Measurements from ENCODE around the gene MALSU1. TPM values are rescaled to one million over a fixed set of nuclear protein-coding genes. Genes with fewer than 3 reads are reported as not detected.
A peak's percentile ranks its signal among the peaks of the same experiment; 100 is the strongest.

Gene MALSU1
- total and polyA plus RNA-seq, 2 of the 13 experiments (the other 11 are each of a cell fraction or from before 2014, with no cell fraction given): 72.0 to 141 TPM

DNA sequence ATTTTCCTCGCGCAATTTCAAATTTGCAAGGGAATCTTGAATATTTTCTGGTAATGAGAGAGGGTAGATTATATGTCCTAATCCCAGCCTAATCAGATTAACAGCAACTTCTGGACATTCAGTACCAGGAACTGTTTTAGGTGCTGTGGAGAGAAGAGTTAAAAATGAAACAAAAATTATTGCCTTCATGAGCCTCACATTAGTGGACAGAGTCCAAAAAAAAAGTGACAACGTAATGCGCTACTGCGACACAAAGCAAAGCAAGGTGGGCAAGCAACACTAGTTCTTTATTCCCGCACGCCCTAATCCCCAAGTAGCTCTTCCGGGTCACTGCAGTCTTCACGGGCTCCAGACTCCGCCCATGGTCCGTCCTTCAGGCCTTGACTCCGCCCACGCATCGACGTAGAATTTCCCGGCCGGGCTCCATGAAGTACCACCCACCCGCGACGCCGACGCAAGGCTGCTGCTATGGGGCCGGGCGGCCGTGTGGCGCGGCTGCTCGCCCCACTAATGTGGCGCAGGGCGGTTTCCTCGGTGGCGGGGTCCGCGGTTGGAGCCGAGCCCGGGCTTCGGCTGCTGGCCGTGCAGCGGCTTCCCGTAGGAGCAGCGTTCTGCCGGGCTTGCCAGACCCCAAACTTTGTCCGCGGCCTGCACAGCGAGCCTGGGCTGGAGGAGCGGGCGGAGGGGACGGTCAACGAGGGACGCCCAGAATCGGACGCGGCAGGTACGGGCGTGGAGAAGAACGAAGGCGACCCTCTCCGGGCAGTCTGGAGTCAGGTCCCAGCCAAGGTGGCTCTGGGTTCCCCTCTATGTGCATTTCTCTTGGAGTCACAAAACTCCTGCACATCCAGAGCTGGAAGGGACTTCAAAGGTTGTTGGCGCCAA lies at the start of gene MALSU1 (continued):
- 0 out of 2 replicates have a peak, but pooled peaks have one; percentile 49 for TF ChIP-seq ZNF317 (CRISPR knock-in tag; IDR thresholded peaks at IDR 0.05)
- TF ChIP-seq ZBTB38 (CRISPR knock-in tag; IDR thresholded peaks at IDR 0.05): peak; percentile 67; the same call in 1 of the 2 replicates
- peak; percentile 71; the same call in 1 of the 2 replicates for TF ChIP-seq ZNF136 (CRISPR knock-in tag; IDR thresholded peaks at IDR 0.05; ENCODE audit: low read depth)
- TF ChIP-seq, protein P1, sequence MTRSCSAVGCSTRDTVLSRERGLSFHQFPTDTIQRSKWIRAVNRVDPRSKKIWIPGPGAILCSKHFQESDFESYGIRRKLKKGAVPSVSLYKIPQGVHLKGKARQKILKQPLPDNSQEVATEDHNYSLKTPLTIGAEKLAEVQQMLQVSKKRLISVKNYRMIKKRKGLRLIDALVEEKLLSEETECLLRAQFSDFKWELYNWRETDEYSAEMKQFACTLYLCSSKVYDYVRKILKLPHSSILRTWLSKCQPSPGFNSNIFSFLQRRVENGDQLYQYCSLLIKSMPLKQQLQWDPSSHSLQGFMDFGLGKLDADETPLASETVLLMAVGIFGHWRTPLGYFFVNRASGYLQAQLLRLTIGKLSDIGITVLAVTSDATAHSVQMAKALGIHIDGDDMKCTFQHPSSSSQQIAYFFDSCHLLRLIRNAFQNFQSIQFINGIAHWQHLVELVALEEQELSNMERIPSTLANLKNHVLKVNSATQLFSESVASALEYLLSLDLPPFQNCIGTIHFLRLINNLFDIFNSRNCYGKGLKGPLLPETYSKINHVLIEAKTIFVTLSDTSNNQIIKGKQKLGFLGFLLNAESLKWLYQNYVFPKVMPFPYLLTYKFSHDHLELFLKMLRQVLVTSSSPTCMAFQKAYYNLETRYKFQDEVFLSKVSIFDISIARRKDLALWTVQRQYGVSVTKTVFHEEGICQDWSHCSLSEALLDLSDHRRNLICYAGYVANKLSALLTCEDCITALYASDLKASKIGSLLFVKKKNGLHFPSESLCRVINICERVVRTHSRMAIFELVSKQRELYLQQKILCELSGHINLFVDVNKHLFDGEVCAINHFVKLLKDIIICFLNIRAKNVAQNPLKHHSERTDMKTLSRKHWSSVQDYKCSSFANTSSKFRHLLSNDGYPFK (CRISPR knock-in tag; IDR thresholded peaks at IDR 0.05; ENCODE audit: borderline replicate concordance): peak; percentile 78; the same call in 1 of the 2 replicates
- TF ChIP-seq DPF2 (CRISPR knock-in tag; IDR thresholded peaks at IDR 0.05; ENCODE audit: borderline replicate concordance, low read depth): no peak
- peak; percentile 94 for TF ChIP-seq ATF7-NPFF (CRISPR knock-in tag; IDR thresholded peaks at IDR 0.05; ENCODE audit: low read depth)
- peak; percentile 97 for TF ChIP-seq KMT2A (CRISPR knock-in tag; IDR thresholded peaks at IDR 0.05)
- no peak for TF ChIP-seq THYN1 (CRISPR knock-in tag; IDR thresholded peaks at IDR 0.05; ENCODE audit: borderline replicate concordance, low read depth)
- no peak for TF ChIP-seq PRDM15 (CRISPR knock-in tag; IDR thresholded peaks at IDR 0.05)
- peak; percentile 80 for TF ChIP-seq ZNF782 (CRISPR knock-in tag; IDR thresholded peaks at IDR 0.05; ENCODE audit: borderline replicate concordance)
- TF ChIP-seq HNRNPUL1 (IDR thresholded peaks at IDR 0.05; ENCODE audit: low read depth, low read length): no peak
- peak; percentile 89 for TF ChIP-seq EED (CRISPR knock-in tag; IDR thresholded peaks at IDR 0.05)
- TF ChIP-seq KDM5B (CRISPR knock-in tag; IDR thresholded peaks at IDR 0.05; ENCODE audit: borderline replicate concordance): peak; percentile 94
- no peak for TF ChIP-seq SOX6 (IDR thresholded peaks at IDR 0.05)
- peak; percentile 73 for TF ChIP-seq SOX6 (CRISPR knock-in tag; IDR thresholded peaks at IDR 0.05)
- peak; percentile 60; the same call in 1 of the 2 replicates for TF ChIP-seq NFKBIZ (CRISPR knock-in tag; IDR thresholded peaks at IDR 0.05)
- TF ChIP-seq ATF1 (CRISPR knock-in tag; IDR thresholded peaks at IDR 0.05): peak; percentile 90
- TF ChIP-seq, protein P2, sequence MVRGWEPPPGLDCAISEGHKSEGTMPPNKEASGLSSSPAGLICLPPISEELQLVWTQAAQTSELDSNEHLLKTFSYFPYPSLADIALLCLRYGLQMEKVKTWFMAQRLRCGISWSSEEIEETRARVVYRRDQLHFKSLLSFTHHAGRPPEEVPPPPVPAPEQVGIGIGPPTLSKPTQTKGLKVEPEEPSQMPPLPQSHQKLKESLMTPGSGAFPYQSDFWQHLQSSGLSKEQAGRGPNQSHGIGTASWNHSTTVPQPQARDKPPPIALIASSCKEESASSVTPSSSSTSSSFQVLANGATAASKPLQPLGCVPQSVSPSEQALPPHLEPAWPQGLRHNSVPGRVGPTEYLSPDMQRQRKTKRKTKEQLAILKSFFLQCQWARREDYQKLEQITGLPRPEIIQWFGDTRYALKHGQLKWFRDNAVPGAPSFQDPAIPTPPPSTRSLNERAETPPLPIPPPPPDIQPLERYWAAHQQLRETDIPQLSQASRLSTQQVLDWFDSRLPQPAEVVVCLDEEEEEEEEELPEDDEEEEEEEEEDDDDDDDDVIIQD (CRISPR knock-in tag; IDR thresholded peaks at IDR 0.05; ENCODE audit: low read depth): peak; percentile 57
- TF ChIP-seq ZBTB44 (CRISPR knock-in tag; IDR thresholded peaks at IDR 0.05): 0 out of 2 replicates have a peak, but pooled peaks have one; percentile 9
